HEK293T (cell line): ENCODE data around the gene CLIP4.

Experiments
- CTCF ChIA-PET: fragments of 350-600 bp; formaldehyde crosslinking; extraction: SDS; loops from one replicate; lab custom pipeline; 2021; ENCODE audit warnings: antibody characterized with exemption, inconsistent platforms; lab: Yijun Ruan, JAX
- POLR2A ChIA-PET: fragments of 350-600 bp; formaldehyde crosslinking; extraction: SDS; loops from one replicate; lab custom pipeline; 2020; ENCODE audit warnings: antibody characterized with exemption, inconsistent platforms; lab: Yijun Ruan, JAX
- DNase-seq: peaks from one replicate; pipeline ENCODE4 v3.0.0; 2012; ENCODE audit warnings: mixed read lengths; ENCODE audit errors: extremely low spot score
- ARNT ChIP-seq: fragments of 450-650 bp; IDR thresholded peaks from 2 replicates; pipeline ENCODE4 v1.6.1; 2017; ENCODE audit warnings: mild to moderate bottlenecking
- BHLHE40 ChIP-seq: fragments of 450-650 bp; IDR thresholded peaks from 2 replicates; pipeline ENCODE4 v1.6.1; 2016; ENCODE audit warnings: mild to moderate bottlenecking, moderate library complexity, borderline replicate concordance
- CTBP1 ChIP-seq: fragments of 450-650 bp; IDR thresholded peaks from 2 replicates; pipeline ENCODE4 v1.6.1; 2016; ENCODE audit warnings: borderline replicate concordance
- ELF4 ChIP-seq: fragments of 450-650 bp; IDR thresholded peaks from 2 replicates; pipeline ENCODE4 v1.6.1; 2017; ENCODE audit warnings: antibody characterized with exemption
- FOXA1 ChIP-seq: fragments of 450-650 bp; IDR thresholded peaks from 2 replicates; pipeline ENCODE4 v1.6.1; 2016; ENCODE audit warnings: mild to moderate bottlenecking
- FOXK2 ChIP-seq: fragments of 450-650 bp; IDR thresholded peaks from 2 replicates; pipeline ENCODE4 v1.6.1; 2016; ENCODE audit warnings: mild to moderate bottlenecking
- FOXM1 ChIP-seq: fragments of 450-650 bp; IDR thresholded peaks from 2 replicates; pipeline ENCODE4 v1.6.1; 2017; ENCODE audit warnings: mild to moderate bottlenecking, borderline replicate concordance
- HDGF ChIP-seq: fragments of 450-650 bp; IDR thresholded peaks from 2 replicates; pipeline ENCODE4 v1.6.1; 2017; ENCODE audit warnings: antibody characterized with exemption, borderline replicate concordance
- L3MBTL2 ChIP-seq: fragments of 450-650 bp; conservative IDR thresholded peaks from 2 replicates; pipeline ENCODE4 v1.6.1; 2016; ENCODE audit warnings: mild to moderate bottlenecking
- LEF1 ChIP-seq: fragments of 450-650 bp; IDR thresholded peaks from 2 replicates; pipeline ENCODE4 v1.6.1; 2017; ENCODE audit warnings: mild to moderate bottlenecking, borderline replicate concordance
- NFRKB ChIP-seq: fragments of 450-650 bp; IDR thresholded peaks from 2 replicates; pipeline ENCODE4 v1.6.1; 2016; ENCODE audit warnings: mild to moderate bottlenecking, moderate library complexity
- SP1 ChIP-seq: fragments of 450-650 bp; IDR thresholded peaks from 2 replicates; pipeline ENCODE4 v1.6.1; 2017
- SUZ12 ChIP-seq: fragments of 450-650 bp; IDR thresholded peaks from 2 replicates; pipeline ENCODE4 v1.6.1; 2016; ENCODE audit warnings: mild to moderate bottlenecking
- TARDBP ChIP-seq: fragments of 450-650 bp; IDR thresholded peaks from 2 replicates; pipeline ENCODE4 v1.6.1; 2016
- ZNF384 ChIP-seq: fragments of 450-650 bp; IDR thresholded peaks from 2 replicates; pipeline ENCODE4 v1.6.1; 2016
- TF ChIP-seq, protein P1 (sequence below): fragments of 450-650 bp; IDR thresholded peaks from 2 replicates; pipeline ENCODE4 v1.6.1; 2016

CLIP4 gene

DNA sequence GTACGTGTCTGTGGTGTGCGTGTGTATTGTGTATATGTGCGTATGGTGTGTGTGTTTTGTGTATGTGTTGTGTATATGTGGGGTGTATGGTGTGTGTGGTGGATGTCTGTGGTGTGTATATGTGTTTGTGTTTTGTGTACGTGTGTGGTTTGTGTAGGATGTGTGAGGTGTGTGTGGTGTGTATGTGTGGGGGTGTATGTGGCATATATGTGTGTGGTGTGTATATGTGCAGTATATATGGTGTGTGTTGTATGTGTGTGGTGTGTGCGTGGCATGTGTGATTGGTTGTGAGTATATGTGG, 101.3 kb downstream of the CLIP4 start:
- POLR2A ChIA-PET = no interaction called here
- TF ChIP-seq CTBP1 (no peak), BHLHE40 (no peak), L3MBTL2 (no peak), FOXM1 (no peak), FOXA1 (no peak), TARDBP (no peak; the same call in 1 of the 2 replicates), ZNF384 (no peak), SUZ12 (no peak)
- no peak for DNase-seq
- CTCF ChIA-PET = no interaction called here

DNA sequence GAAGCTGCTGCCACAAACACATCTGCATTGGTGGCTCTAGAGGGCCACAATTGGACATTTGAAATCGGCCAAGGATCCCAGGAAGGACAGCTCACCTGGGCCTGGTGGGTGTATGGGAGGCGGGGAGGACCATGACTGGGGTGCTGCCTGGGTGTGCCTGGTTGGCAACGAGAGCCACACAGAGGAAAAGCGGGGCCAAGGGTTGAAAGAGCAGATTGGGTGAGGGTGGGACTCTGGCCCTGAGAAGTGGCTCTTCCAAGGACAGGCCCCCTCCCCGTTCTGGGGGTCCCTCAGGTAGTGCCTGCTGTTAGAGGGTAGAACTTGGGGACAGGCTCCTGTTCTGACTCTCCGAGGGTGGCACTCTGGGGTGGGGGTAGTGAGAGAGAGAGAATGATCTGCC, 102.9 kb downstream of the CLIP4 start:
- CTCF ChIA-PET = no interaction called here
- no peak for DNase-seq
- POLR2A ChIA-PET = no interaction called here
- no peak for TF ChIP-seq HDGF
- TF ChIP-seq SUZ12 = no peak
- no peak for TF ChIP-seq NFRKB
- no peak for TF ChIP-seq FOXM1
- no peak for TF ChIP-seq FOXK2
- no peak for TF ChIP-seq FOXA1
- TF ChIP-seq CTBP1 = no peak

DNA sequence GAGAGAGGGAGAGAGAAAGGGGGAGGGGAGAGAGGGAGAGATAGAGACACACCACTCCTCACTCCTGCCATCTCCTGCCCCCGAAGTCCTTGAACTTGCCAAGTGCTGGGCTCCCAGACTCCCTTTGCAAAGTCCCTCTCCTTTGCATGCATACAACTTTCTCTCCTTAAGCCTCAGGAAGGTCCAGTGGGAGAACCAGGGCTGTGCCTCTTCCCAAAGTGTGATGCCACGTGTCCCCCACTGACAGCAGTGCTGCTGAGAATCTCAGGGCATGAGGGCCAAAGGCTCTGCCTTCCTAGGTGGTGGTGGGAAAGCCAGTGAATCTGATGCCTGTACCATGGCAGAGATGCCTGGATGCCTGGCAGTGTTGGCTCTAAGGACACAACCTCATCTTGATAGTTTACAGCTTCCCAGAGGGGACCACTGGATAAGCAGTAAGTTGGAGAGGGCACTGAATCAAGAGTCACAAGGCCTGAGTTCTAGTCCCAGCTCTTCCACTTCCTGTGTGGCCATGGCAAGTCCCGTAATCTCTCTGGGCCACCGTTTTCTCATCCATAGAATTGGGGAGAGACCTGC, 103.4 kb downstream of the CLIP4 start:
- ChIA-PET CTCF (no interaction called here), POLR2A (no interaction called here)
- no peak for TF ChIP-seq FOXM1
- no peak for TF ChIP-seq SUZ12
- TF ChIP-seq BHLHE40 = no peak
- no peak for TF ChIP-seq ELF4
- TF ChIP-seq, protein P1, sequence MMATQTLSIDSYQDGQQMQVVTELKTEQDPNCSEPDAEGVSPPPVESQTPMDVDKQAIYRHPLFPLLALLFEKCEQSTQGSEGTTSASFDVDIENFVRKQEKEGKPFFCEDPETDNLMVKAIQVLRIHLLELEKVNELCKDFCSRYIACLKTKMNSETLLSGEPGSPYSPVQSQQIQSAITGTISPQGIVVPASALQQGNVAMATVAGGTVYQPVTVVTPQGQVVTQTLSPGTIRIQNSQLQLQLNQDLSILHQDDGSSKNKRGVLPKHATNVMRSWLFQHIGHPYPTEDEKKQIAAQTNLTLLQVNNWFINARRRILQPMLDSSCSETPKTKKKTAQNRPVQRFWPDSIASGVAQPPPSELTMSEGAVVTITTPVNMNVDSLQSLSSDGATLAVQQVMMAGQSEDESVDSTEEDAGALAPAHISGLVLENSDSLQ = no peak
- TF ChIP-seq FOXK2 = no peak
- no peak for TF ChIP-seq LEF1
- TF ChIP-seq TARDBP = no peak
- no peak for TF ChIP-seq ZNF384
- DNase-seq = no peak

DNA sequence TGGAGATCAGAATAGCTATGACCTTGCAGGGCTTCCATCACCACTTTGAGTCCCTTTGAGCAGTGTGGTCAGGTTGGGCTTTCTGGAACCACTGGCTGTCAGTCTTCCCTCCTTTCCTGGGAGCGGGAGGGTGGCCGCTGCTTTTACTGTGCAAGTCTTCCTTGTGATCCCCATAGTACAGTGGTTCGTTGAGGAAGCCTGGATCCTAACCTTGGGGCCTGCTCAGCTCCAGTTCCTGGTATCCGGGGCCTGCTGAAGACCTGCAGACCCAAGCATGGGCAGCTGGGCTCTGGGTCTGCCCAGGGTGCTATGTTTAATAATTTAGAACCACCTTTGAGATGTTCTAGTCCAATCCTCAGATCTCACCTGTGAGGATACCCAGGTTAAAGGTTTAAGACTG, 104.2 kb downstream of the CLIP4 start:
- CTCF ChIA-PET = no interaction called here

DNA sequence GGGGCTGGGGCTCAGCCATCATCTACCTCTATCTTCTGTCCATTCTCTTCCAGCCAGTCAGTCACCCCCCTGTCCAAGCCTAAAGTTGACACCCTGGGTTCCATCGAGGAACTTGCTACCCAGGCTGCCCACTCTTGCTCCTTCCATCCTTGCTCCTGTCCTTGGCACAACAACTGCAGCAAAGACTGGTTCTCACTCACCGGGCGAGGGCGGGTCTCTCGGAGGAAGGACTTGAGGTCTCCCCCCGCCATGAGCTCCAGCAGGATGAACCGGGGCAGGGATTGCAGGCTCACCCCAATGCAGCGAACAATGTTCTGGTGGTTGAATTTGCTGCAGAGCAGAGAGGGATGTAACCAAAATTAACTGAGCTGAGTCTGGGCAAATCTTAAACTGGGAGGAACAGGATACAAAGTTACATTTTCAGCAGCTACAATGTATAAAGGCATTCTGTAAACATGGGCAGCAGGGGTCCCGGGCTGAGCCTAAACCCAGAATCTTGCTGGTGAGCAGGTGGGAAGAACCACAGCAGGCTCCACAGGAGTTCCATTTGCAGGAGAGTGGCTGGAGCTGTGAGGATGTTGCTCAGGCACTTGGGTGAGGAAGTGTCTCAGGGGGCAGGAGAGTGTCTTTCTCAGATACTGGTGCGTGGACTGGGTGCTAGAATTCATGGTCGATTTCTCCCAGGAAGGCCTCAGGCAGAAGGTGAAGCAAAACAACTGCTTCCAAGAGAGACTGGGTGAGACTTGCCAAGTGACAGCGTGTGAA, 105.5 kb downstream of the CLIP4 start:
- TF ChIP-seq BHLHE40 (no peak), ARNT (no peak), FOXM1 (no peak), SP1 (no peak), LEF1 (no peak), TARDBP (no peak), CTBP1 (no peak), ELF4 (no peak), HDGF (no peak), SUZ12 (no peak), FOXA1 (no peak), ZNF384 (no peak), NFRKB (no peak)
- TF ChIP-seq, protein P1 = no peak
- POLR2A ChIA-PET = no interaction called here
- no peak for DNase-seq
- CTCF ChIA-PET = interaction anchor here (0.6 kb wide), 1 partner anchor 262 kb away, joined by 3 read pairs; no protein-coding TSS in a partner anchor

More for the DNA sequence above, 104.2 kb downstream of the CLIP4 start:
- no peak for DNase-seq
- POLR2A ChIA-PET = no interaction called here
- TF ChIP-seq HDGF (no peak), FOXM1 (no peak), TARDBP (no peak), ELF4 (no peak), CTBP1 (no peak), FOXA1 (no peak), LEF1 (no peak), L3MBTL2 (no peak), ARNT (no peak), SUZ12 (no peak), NFRKB (no peak), SP1 (no peak)
- TF ChIP-seq, protein P1 = no peak
